ENCODE results near the gene VEGFA.

DNA sequence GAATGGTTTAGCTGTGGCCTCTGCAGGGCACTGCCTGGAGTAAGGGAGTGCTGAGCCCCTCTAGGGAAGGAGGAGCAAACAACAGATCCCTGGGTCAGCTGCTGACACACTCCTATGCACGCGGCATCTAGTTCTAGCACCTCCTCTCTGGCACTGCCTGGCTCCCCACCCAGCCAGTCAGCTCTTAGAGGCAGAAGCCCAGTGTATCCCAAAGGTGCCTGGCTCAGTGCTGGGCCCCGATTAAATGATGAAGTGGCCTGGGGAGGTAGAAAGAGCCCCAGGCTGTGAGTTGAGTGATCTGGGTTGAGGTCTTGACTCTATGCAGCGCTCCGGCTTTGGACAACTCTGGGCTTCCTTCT is 7.6 kb upstream of the VEGFA start:
- TF ChIP-seq, protein P1, sequence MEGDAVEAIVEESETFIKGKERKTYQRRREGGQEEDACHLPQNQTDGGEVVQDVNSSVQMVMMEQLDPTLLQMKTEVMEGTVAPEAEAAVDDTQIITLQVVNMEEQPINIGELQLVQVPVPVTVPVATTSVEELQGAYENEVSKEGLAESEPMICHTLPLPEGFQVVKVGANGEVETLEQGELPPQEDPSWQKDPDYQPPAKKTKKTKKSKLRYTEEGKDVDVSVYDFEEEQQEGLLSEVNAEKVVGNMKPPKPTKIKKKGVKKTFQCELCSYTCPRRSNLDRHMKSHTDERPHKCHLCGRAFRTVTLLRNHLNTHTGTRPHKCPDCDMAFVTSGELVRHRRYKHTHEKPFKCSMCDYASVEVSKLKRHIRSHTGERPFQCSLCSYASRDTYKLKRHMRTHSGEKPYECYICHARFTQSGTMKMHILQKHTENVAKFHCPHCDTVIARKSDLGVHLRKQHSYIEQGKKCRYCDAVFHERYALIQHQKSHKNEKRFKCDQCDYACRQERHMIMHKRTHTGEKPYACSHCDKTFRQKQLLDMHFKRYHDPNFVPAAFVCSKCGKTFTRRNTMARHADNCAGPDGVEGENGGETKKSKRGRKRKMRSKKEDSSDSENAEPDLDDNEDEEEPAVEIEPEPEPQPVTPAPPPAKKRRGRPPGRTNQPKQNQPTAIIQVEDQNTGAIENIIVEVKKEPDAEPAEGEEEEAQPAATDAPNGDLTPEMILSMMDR (conservative IDR thresholded peaks at IDR 0.05), result no peak
- TF ChIP-seq EZH2 (IDR thresholded peaks at IDR 0.05; ENCODE audit: low read depth), result no peak

Measured in PC-9 (cell line).